Amniotic stem cell (primary cell): Measurements from ENCODE around the gene DAAM1.

Experiments
- DNase-seq: peaks from one replicate; lab custom pipeline; 2025; lab: John Stamatoyannopoulos, UW

DAAM1 gene

DNA sequence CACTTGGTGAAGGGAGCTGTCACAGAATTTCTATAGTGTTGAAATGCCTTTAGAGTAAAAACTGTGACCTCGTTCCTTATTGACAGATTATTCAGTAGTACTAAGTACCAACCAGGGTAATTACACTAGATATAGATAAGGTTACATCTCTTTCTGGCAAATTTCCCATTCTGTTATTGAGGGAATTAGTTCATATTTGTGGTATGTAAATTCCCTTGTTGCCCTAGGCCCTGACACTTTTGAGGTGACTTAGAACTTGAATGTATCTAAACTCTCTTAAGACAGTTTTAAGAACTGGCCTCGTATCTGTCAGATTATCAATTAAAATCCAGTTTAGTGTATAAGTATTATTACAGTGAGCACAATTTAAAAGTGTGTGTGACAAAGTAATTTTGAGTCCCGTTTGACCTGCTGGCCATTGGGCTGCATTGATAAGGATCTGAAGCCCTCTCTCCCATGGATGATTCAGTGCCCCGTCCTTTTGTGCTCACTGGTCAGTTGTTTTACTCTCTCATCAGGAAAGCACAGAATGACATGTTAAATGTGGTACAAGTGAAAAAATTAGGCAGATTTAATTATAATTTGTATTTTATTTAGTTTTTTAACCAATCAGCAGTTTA, 153.5 kb downstream of the DAAM1 start:
- DNase-seq, result no peak

GRCh38 chr14:59342516-59343484, 154.3 kb downstream of the DAAM1 start:
- no peak for DNase-seq

DNA sequence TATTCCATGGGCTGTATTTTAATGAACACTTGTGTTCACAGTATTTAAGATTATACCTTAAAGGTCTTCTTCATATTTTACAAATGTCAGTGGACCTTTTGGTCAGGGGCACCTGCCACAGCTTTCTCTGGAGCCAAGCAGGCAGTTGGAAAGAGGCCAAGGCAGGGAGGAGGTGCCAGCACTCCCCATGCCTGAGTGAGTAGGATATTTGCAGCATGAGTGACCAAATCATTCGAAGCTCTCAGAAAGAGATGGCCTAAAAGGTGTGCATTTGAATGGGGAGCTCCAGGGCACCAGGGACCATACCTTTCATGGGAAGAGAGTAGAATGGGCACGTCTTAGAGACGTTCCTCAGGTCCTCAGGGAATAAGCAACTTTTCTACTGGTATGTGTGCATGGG, 155.1 kb downstream of the DAAM1 start:
- no peak for DNase-seq

GRCh38 chr14:59344016-59344415, 155.5 kb downstream of the DAAM1 start:
- no peak for DNase-seq

DNA sequence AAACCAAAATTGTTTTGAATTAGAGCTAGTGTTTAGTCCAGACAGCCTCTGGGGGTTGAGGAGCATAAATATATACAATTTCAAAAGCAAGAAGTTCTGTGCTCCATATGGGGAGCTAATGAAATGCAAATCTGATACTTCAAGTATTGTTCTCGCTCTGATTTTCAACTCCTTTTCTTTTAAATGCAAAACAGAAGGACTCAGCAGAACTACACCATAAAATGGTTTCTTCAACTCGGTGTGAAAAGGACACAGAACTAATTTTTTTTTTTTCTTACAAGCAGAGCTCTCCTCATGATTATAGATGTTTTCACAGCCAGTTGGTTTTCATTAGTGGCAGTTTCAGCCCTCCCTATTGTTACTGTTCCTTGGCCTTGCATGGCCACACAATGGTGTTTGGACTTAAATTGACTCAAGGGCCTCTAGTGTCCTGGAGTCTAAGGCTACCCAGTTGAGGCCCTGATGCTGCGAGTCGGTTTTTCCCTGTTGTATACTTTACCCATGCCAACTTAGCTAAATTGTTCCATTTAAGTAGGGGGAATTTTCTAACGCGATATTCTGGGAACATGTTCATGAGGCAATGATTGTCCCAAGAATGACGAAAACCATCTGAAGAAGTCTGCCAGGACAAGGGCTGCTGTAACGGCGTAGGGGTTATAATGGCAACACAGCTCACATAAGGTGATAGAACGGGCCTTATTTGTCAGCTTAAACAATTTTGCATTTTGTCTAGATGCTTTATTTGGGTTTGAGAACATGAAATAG, 156.4 kb downstream of the DAAM1 start:
- no peak for DNase-seq

- no peak for DNase-seq
Observed at GRCh38 chr14:59346329-59346728, 157.9 kb downstream of the DAAM1 start.

GRCh38 chr14:59346796-59347510, 158.5 kb downstream of the DAAM1 start:
- no peak for DNase-seq

- no peak for DNase-seq
Observed at GRCh38 chr14:59347511-59347900, 159.0 kb downstream of the DAAM1 start.

DNA sequence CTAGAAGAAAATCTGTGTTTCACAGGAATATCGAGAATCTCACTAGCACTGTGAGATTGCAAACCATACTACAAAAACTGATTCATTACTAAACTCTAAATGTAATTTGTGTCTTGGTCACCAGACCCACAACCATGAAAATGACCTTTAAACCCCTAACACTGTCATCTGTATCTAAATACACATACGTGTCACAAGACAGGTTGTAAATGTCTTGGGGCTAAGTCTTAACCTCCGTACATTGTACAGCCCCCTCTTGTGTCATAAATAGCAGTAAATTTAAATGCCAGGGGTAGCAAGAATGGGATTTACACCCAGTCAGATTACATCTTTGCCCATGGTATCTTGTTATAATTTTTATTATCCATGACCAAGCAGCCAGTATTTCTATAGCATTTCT, 159.4 kb downstream of the DAAM1 start:
- no peak for DNase-seq

GRCh38 chr14:59349258-59349701, 160.8 kb downstream of the DAAM1 start:
- no peak for DNase-seq

DNA sequence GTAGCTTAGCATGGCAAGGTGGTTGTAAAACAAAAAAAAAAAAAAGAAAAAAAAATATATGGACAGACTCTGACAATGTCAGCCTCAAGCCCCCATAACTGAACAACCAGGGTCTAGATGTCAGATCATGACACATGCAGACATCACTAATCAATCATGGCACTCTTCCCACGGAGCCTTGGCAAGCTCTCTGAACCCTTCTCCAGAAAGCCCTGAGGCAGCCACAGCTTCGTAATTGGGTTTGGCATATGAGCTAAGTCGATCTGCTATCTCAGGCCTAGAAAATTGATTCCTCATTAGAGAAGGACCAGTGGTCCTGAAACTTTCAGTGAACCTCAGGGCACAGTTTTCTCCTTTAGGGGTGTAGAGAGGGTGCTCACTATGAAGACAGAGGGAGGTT, 164.5 kb downstream of the DAAM1 start:
- DNase-seq, result no peak

- DNase-seq, result no peak
Observed at GRCh38 chr14:59354666-59355065, 166.2 kb downstream of the DAAM1 start.

GRCh38 chr14:59355091-59355490, 166.6 kb downstream of the DAAM1 start:
- DNase-seq, result no peak

GRCh38 chr14:59356312-59356711, 167.8 kb downstream of the DAAM1 start:
- no peak for DNase-seq

DNA sequence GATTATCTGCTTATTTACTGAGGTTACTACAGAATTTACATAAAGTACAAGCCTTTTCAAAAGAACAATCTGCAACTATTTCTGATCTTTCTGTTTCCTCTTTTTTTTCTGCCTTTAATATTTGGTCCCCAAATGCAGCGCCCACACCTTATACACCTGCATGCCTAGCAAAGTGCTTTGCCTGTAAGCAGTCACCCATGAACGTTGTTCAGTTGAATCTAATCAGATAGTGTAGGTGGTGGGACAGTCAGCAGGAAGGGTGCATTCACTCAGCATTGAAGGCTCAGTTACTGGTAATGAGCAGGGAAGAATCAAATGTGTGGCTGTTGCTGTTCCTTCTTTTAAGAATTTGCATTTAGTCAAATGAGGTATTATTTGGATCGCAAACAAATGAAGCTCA, 168.3 kb downstream of the DAAM1 start:
- DNase-seq, result no peak

GRCh38 chr14:59358102-59358501, 169.6 kb downstream of the DAAM1 start:
- DNase-seq, result no peak

- no peak for DNase-seq
Observed at GRCh38 chr14:59358784-59359183, 170.3 kb downstream of the DAAM1 start.

GRCh38 chr14:59359431-59360124, 171.1 kb downstream of the DAAM1 start:
- DNase-seq, result no peak

GRCh38 chr14:59360233-59360632, 171.8 kb downstream of the DAAM1 start:
- no peak for DNase-seq

GRCh38 chr14:59360923-59361794, 172.7 kb downstream of the DAAM1 start:
- no peak for DNase-seq
